Heart left ventricle (tissue), 13 donors: ENCODE results near the gene FAHD1.

Experiments used
- CTCF ChIP-seq, 12 donors: fragments of 200-600 bp; sonication (generic) in 4 of 12; IDR thresholded peaks; one replicate each; pipeline versions ENCODE4 v1.5.0 to v1.8.0; 2018 to 2022; ENCODE audit warnings: antibody characterized with exemption in 12 of 12, mild to moderate bottlenecking in 5 of 12
- POLR2A ChIP-seq, 2 donors: fragments of 450-650 bp; IDR thresholded peaks; one replicate each; pipeline ENCODE4 v1.6.1; 2017; ENCODE audit warnings: antibody characterized with exemption in 2 of 2, mild to moderate bottlenecking in 2 of 2, moderate library complexity in 2 of 2
- donor health status: ischemic (EF 13 %, LVEDD 7.1; RV severe dilation, severe dysfunction).
- donor health status: DM: no; HTN: yes; CAD: no.
- donor health status: DM: no; HTN: no; CAD: no.
- donor health status: ischemic (EF 25% LVEDD 6.9; RV normal size, moderate dysfunction).
- donor health status: ischemic (EF 25% LVEDD 5.7; RV mildly dilated, moderate dysfunction).
- donor health status: ischemic (EF 35%, LVEDD 5.7; RV mildly dilated, moderate dysfunction).
- donor health status: nonischemic (EF 11% LVEDD 7.7; RV severe dilation, severe dysfunction).
- donor health status: DM: yes; HTN: yes; CAD: no.
- donor health status: PGD.
- donor health status: ischemic (EF 29% LVEDD 5.4; RV normal size, mild dysfunction).
- donor health status: nonischemic (EF 23%, LVEDD 6.1; RV moderate dilation, normal function).

DNA sequence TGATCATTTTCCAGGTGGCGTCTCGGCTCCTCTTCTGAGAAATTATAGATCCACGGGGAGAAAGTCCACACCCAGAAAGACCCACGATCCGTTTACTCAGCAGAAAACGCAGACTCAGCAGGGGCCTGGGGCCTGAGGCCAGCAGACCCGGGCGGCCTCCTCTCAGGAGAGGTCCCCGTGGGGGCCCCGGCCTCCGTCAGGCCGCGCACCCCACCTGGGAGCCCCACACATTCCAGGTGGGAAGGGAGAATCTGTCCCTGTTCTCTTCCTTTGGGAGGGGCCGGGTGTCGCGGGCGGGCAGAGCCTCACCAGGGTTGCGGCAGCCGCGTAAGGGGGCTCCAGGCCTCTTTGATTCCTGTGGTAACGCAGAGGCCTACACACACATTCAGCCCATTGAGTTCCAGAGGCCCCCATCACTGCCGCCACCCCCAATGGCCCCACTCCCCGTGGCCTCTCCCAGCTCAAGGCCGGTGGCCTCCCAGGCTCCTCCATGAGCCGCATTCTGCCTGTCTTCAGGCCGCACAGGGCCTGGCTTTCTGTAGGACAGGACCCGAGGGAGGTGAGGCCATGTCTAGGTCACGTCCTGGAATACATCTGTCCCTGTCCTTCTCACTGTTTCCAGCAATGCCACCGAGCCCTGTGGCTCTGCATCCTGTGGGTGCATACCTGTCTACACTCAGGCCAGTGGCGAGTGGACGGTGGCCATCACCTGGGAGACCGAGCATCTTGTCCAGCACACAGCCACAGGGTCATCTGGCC is 31.9 kb upstream of the FAHD1 start:
- TF ChIP-seq CTCF (IDR thresholded peaks at IDR 0.05) (no peak), POLR2A (IDR thresholded peaks at IDR 0.05) (no peak)
